ENCODE data around the gene H2BK1.
A peak's percentile ranks its signal among the peaks of the same experiment; 100 is the strongest.

The H2BK1 gene

DNA sequence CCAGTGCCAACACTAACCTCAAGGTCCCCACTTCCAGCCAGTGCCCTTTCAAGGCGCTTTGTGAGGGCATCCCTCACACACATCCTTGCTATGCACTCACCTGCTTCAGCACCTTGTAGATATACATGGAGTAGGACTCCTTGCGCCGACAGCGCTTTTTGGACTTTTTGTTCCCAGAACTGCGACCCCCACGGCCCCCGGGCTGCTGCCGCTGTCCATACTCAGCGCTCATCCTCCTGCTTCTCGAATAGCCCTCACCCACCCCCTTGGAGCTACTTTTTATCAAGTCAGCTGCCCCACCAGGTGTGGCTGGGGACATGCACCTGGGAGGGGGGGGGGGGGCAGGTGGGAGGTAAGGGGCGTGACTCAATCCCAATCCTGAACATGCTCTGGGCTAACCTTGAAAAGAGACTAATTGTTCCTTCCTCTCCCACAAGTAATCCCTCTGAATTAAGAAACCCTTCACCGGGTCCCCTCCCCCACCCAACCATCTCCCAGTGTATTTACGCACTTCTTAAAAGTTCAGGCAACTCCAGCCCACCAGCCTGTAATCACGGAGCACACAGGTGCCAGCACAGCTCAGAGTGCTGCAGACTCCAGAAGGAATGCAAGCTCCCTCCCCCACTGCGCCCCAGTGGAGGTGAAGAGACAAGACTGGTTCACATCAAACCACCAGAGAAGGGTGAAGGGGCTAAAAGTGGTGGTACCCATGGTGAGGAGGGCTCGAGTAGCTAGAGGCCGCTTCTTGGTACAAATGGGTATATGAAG lies at the start of gene H2BK1:
TSS of gene H2BK1 (minus strand) at position 402 of the 768 bp plus-strand sequence. CDS start at position 232, 170 bp downstream.
- DNase-seq: no peak

DNA sequence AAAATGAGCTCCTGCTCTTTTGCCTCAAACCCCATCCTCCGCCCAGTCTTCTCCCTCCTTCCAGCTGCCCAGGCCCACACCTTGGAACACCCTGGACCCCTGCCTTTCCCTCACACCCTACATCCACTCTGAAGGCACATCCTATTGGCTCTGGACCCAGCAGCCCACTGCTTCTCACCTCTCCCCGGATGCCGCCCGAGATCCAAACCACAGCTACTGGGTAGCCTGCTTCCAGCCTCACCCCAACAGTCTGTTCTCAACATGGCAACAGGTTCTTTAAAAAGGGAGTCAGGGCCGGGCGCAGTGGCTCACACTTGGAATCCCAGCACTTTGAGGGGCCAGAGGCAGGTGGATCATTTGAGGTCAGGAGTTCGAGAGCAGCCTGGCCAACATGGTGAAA lies 47.7 kb upstream of the H2BK1 start:
- no peak for DNase-seq

DNA sequence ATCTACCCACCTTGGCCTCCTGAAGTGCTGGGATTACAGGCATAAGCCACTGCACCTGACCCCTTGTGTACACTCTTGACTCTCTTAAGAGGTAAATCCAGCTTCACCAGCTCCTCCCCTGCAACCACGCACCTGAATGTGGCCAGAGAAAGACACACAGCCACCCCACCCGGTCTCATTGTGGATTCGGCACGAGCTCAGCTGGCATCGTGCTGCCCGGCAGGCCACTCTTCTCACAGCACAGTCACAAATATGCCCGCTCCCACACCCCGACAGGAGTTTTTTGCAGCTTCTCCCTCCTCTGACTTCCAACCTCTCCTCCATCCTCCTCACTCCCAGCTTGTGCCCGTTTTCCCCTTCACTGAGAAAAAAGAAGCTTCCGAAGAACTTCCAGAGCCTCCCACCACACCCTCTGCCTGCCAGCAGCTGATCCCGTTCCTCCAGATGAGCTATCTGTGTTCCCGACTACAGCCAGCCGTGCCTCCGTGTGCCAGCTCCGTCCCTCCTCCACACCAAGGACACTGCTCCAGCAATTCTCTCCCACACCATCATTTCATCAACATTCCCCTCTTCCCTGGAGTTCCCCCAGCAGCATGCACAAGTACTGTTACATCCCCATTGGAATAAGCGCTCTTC lies 46.2 kb upstream of the H2BK1 start:
- DNase-seq: no peak

DNA sequence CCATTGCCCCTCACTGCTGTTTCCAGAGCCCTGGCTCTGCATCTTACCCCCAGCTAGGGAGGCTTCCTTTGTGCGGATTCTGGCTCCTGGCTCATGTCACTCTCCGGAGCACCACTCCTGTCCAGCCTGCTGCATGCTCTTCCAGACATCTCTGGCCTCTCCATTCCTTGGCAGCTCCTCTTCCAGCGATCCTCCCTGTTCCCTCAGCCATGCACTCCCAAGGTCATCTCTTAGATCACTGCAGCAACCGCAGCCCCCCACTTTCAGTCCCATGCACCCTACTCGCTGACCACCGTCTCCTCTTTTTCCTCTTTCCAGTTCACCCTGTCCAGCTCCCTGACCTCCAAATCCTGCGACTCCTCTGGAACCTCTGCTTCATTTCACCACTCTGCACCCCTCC lies 45.1 kb upstream of the H2BK1 start:
- no peak for DNase-seq

DNA sequence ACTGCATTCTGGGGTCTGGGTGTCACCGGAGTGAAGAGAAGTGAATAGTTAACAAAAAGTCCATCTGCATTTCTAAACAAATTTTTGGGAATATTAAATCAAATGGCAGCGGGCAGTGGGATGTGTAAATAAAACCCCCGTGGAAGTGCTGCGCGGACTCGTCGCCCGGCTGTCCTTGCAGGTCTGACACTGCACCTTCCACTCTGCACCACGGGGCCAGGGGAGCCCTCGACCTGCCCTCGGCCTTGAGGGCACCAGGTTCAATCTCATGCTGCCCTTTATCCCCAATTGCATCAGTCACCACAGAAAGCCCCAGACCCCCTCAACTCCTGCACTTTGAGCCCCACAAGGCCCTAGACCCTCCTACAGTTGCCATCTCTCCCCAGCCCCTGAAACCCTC lies 44.6 kb upstream of the H2BK1 start:
- DNase-seq: no peak

DNA sequence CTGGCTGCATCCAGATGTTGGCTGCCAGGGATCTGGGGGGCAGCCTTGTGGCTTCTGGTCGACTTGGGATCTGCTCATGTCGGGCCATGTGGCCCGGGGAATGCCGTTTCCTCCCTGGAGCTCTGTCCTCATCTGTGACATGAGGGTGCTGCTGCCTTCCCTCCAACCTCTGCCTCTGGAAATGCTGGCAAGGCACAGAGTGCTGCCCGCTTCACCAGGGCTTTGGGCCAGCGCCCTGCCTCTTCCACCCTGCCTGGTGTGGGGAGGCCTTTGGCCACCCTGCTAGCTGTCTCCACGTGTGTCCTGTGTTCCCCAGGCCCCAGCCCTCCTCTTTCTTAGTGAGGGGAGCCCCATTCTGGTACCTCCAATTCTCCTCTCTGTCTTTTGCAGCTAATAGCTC lies 44.0 kb upstream of the H2BK1 start:
- DNase-seq: no peak

DNA sequence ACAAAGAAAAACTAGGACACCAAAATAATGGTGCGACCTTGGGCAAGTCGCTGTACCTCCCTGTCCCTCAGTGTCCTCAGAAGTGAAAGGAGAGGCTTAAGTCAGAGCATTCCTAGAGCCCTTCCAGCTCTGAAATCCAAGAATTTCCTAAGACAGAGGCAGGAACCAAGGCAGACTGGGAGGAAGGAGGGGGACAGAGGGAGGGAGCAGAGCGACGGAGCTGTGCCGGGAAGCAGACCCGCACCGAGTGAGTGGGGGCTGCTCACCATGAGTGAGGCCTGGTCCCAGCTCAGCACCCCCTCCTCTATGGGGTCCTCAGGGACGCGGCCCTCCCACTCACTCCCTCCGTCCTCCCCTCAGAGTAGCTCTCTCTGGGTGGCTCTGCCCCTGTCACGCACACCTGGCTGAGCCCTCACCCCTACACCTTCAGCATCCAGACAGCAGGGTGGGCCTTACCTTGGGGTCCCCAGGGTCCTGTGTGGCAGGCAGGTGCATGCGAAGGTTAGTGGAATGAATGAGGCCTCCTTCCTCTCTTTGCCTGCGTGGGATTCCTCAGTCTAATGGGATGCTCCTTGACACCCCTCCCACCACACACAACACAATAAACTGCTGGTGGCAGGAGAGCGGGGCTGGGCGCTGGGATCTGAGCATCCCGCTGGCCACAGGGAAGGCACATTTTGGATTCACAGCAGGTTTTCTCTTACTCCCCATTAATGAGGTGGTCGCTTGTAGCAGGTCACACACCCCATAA lies 42.8 kb upstream of the H2BK1 start:
- DNase-seq: no peak

DNA sequence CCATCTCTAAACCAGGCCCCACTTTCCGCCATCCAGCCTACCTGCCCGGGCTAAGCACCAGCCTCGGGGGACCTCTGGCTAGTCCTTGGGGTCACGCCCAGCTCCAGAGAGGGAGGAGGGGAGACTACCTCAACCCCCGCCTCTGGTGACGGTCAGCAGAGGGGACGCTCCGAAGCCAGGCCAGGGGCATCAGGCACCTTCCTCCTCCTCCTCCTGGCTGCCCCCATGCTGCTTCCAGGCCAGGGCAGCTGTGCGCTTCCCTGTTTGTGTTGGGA lies 42.2 kb upstream of the H2BK1 start:
- no peak for DNase-seq

DNA sequence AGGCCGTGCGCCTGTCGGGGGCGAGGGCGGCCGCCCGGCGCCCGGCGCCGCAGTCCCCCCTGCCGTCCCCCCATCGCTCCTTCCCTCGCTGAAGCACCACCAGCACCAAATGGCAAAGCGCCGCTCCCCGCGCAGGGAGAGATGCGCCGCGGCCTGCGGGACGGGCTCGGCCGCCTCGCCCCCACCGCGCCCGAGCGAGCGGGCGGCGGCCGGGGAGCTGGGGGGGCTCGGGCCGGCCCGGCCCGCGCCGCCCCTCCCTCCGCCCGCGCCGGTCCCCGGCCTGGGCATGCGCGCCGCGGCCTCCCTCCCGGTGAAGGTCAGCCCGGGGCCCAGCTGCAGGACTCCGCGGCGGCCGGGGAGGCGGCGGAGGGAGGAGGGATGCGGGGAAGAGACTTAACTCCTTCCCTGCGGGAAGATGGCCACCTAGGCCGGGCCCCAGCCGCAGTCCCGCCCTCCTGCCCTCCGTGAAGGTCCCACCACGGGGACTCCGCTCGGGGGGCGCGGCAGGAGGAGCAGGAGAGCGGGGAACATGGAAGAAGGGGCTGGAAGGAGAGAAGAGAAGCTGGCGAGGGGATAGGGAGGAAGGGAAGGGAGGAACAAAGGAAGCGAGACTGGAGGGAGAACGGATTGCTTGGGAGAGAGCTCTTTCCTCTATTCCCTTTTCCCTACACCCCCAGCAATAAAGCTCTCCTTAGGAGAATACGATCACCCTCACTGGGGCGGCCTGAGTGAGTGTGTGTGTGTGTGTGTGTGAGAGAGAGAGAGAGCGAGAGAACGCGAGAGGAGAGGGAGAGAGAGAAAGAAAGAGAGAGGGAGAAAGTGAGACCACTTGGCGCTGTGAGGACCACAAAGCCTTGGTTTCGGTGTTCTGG lies 41.6 kb upstream of the H2BK1 start:
- peak; percentile 89 for DNase-seq

DNA sequence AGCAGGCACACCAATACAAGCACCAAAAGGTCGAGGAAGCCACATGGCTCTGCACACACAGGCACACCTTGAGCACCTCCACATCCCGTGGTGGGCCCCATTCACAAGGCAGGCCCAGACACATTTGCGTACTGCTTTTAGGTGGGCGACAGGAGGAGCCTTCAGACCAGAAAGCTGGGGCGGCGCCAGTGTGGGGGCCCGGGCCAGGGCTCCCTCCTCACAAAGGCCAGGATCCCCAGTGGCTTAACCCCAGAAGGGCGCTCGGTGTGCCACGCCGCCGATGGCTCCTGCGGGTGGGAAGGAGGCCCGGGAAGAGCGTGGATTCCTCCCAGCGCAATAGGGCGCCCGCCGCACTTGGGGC lies 41.0 kb upstream of the H2BK1 start:
- peak; percentile 72 for DNase-seq

DNA sequence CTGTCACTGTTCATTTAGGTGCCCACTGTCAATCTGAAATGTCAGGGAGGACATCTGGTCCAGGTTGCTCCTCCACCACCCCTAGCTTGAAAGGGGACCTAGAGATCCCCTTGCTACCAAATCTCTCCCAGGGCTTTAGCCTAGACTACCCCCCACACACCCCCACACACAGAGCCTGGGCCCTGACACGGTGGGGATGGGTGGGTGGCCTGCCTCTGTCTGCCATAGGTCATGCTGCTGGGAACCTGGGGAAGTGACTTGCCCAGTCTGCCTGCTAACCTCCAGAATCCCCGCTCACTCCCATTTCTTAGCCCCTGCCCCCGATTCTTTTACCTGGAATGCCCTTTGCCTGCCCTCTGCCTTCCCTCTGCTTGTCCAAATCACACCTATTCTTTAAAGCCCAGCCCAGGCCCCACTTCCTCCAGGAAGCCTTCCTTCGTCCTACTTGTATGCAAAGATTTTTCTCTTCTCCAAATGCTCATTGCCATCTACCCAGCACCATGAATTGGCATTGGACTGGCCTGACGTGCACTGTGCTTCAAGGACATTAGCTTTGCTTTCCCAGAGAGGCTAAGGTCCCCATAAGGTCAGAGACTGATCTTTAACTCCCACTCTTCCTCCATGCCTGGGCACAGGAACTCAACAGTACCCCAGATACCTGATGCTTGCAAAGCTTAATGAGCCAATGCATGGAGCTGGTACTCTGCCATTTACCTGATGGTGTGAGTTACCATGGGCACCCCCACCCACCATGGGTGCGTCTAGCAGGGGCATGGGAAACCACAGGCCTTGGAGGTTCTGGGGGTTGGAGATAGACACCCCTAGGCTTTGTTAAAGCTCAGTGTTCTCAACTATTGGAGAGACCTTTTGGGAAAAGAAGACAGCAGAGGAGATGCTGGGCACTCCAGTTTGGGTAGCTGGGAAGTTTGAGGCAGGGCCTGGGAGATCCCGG lies 40.2 kb upstream of the H2BK1 start:
- DNase-seq: no peak

DNA sequence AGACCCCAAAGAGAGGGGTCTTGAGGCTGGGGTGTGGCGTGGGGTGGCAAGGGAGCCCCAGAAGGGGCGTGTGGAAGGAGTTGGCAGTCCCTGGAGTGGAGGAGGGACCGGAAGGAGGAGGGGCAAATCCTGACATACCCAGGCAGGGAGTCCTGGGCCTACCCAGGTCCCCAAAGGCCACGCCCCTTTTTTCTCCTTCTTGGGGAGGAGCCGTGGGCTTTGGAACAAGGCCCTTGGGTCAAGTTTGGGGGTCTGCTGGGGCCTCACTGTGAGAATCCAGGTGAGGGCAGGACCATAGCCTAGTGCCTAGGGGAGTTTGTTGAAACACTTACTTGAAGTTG lies 39.4 kb upstream of the H2BK1 start:
- DNase-seq: peak; percentile 81

DNA sequence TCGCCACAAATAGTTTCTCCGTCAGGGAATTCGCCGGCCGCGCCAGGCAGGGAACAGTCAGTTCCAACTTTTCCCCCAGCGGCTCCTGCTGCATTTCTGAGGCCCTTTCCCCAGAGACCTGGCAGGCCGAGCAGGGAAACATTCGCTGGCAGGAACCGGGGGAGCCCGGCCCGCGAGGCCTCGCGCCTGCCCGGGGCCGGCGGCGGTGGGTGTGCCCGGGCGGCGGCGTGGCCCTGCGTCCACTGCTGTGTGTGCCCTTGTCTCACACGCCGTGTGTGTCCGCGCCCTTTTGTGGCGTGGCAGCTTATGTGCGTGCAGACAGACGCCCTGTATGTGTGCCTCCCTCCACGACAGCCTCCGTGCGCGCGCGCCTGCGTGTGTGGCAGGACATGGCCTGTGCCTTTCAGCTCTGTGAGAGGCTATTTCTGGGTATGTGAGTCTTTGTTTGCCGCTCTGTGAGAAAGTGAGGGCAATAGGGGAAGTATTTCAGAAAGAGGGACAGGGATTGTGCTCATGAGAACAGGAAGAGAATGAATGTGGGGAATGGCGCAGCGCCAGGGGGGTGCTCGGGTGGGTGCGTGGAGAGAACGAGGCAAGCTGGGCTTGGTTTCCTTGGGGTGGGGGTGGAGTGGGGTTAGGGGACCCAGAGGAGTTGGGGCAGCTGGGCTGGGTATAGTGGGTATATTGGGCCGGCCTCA lies 38.9 kb upstream of the H2BK1 start:
- DNase-seq: peak; percentile 77

DNA sequence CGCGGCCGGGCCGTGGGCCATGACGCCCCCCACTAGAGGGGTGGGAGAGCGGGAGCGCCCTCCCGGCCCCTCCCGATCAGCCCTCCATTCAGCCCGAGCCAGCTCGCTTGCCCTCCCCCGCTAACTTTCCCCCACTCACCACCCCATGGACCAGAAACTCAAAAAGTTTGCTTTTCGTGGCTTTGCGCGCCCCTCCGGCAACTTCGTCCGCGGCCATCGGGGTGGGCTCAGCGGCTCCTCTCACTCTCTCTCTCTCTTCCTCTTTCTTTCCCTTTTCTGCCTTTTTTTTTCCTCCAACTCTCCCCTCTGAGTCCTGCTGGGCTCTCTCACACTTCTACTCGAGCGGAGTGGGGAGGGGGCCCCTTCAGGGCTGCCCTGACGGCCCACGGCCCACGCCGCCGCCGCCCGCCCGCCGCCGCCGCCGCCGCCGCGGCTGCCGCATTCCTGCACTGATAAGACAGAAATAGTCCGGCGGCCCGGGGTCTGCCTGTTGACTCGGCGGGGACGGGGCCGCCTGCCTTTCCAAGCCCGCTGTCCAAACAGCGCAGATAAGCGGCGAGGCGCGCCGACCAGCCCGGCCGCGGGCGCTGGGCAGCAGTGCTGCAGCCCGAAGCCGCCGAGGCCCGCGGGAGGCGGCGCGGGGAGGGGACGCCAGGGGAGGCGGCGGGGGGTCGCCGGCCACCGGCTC lies 38.2 kb upstream of the H2BK1 start, which contains the start of gene SMARCD3:
TSS of gene SMARCD3 (minus strand) at position 349 of the 688 bp plus-strand sequence. CDS start at position 217, 132 bp downstream.
- DNase-seq: peak; percentile 79

DNA sequence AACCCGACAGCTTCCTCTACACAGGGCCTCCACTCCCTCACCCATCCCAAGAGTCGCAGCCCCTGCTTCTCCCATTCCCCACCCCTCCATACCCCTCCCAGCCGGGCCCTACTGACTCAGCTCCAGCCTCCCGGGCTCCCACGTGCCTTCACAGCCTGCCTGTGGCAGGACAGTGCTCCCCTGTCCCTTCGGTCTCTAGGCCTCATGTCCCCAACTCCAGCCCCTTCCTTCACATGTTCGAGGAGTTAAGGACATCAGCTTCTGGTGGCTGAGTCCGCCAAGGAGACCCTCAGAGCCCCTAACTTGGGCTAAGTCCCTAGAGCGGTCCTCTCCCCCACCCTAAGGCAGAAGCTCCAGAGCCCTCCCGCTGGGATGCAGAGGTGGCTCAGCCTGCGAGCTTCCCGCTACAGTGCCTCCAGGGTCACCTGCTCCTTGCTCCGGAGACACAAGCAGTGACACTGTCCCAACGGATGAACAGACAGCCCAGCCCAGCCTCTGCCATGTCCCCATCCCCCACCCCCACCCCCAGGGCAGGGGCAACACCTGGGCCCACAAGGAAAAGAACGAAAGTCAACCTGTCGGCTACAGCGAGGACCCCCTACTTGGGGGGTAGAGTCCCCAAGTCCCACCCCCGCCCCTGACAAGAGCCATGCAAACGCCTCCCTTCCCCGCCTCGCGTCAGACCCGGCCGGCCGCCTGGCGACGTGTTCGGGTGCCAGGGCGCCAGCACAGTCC lies 37.5 kb upstream of the H2BK1 start:
- DNase-seq: peak; percentile 63

DNA sequence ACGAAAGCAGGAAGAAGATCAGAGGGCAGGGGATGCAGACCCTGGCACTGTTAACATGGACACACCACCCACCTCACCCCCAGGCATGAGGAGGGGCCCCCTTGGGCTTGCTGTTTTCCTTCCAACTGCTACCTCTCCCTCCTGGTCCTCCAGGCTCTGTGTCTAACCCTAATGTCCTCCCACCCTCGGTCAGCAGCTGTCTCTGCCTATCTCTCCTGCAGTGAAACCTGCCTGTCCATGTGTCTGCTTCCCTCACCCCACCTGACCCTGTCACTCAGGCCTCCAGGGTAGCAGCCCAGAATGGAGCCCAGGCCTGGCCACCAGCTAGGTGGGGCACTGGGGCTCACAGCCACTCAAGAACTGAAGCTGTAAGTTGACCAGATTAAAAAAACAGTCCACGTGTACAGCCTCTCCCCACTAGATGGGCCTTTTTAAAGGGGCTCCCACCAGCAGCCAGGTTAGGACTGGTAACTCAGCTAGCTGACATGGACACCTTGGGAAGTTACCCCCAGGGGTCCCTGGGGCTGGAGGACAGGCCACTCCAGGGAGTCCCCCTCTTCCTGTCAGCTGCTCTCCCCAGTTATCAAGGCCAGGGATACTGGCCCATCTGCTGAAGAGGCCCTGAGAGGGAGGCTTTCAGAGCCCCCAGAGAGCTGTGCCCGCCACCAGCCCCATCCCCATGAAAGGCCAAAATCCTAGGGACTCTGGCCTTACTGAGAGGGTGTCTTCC lies 36.7 kb upstream of the H2BK1 start:
- peak; percentile 88 for DNase-seq

DNA sequence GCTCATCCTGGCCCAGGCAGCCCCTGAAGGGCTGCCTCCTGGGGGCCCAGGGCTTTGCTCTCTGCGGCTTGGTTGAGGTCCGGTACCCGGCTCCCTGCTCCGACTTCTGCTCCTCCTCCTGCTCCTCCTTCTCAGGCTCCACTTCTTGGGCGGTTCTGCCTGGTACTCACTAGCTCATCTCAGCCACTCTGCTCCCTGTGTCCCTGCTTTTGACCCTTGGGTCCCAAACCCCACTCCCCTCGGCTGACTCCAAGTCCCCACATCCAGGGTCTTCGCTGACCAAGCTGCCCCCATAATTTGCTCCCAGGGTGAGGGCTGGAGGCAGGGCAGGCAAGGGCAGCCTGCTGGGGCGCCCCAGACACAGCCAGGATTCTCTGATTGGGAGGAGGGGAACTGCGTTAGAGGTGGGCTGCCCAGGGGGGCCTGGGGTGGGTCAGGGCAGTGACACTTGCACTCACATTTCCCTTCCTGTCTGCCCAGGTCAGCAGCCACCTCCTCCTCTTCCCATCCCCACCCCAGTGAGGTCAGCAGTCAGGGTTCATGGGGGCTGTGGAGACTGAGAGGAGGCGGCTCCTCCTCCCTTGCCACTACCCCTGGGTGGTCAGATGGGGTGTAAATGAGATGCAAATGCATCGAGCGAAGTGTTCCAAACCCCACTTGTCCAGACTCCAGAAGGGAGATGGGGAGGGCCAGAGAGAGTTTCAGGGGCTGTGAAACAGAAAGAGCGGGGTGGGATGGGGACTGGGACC lies 36.0 kb upstream of the H2BK1 start:
- no peak for DNase-seq

DNA sequence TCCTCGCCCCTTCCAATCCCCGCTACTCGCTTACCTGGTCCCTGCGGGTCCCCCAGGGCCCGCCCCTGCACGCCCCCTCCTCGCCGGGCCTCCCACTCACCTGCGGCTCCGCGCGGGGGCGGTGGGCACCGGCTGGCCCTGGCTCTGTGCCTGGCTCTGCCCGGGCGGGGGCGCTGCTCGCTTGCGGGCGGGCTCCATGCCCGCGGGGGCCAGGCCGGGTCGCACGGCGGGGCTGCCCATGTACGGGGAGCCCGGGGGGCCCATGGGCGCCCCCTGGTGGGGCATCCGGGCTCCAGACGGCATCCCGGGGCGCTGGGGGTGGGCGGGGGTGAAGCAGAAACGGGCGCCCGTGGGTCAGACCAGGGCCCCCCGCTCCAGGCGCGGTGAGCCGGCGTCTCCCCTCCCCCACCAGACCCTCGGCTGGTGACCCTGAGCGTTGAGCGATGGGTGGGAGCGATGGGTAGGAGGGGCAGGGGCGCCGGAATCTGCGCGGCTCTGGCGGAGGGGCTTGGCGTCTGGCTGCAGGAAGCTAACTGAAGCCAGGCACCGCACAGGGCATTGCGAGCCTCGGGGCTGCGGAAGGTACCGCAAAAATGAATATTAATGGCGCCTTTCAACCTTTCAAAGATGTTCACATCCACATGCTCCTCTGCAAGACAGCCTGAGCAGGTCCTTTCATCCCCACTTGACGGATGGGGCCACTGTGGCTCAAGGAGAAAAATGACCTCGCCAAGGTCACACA lies 35.2 kb upstream of the H2BK1 start:
- DNase-seq: peak; percentile 64

Data from femur (tissue), 1 donor.